Raji (cell line): ENCODE measurements around the gene TIAM2.

Experiments used
- POLR2A ChIP-seq: IDR thresholded peaks from 2 replicates; pipeline ENCODE4 v1.6.1; 2011; ENCODE audit warnings: low read depth, low read length, control low read depth; ENCODE audit not compliant: insufficient read depth

The TIAM2 gene

GRCh38 chr6:155085582-155086257 lies 90.6 kb downstream of the TIAM2 start:
- no peak for TF ChIP-seq POLR2A

GRCh38 chr6:155088856-155089255 lies 93.7 kb downstream of the TIAM2 start:
- TF ChIP-seq POLR2A = no peak

- TF ChIP-seq POLR2A = no peak
Measured at GRCh38 chr6:155089746-155090145, 94.6 kb downstream of the TIAM2 start.

DNA sequence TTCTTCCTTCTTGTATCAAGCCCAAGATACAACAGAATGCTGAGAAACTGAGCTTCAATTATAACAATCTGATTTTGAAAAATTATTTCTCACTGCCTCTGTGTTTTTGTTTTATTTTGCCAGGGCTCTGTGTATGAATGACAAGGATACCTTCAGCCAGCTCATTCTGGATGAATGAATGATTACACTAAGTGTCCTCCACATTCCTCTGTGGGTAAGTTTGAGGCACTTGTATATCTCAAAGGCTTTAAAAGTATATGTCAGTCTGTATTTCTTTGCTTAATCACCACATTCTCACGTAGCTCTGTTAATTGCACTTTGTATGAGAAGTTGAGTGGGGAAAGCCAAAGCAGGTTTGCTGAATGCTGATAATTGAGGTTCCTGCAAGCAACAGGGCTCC lies 95.1 kb downstream of the TIAM2 start:
- no peak for TF ChIP-seq POLR2A

DNA sequence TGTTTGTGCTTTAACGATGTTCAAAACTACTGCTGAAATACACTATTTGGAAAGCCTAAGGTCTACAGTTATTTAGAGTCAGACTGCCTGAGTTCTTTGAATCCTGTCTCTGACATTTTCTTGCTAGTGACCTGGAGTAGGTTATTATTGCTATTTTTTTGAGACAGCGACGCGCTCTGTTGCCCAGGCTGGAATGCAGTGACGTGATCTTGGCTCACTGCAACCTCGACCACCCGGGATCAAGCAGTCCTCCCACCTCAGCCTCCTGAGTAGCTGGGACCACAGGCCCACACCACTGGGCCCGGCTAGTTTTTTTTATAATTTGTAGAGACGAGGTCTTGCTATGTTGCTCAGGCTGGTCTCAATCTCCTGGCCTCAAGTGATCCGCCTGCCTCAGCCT lies 96.6 kb downstream of the TIAM2 start:
- TF ChIP-seq POLR2A = no peak

GRCh38 chr6:155093430-155093829 lies 98.3 kb downstream of the TIAM2 start:
- TF ChIP-seq POLR2A = no peak

DNA sequence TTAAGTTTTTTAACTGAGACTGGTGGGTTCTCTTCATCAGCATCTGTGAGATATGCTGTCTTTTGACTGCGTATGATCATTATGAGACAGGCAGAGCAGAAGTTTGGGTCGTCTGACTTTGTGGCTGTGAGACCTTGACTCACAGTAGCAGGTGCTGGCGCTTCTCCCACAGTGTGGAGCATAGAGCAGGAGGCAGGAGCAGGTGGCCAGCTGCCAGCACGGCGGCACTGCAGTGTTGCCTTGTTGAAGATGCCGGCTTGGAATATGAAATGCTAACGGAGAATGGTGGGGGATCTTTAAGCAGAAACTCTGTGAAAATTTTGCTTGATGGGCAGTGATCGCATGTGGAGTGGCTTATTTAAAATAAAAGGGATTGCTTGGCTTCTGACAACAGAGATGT lies 105.0 kb downstream of the TIAM2 start:
- TF ChIP-seq POLR2A = no peak

- no peak for TF ChIP-seq POLR2A
Measured at GRCh38 chr6:155100591-155100990, 105.5 kb downstream of the TIAM2 start.

- TF ChIP-seq POLR2A = no peak
Measured at GRCh38 chr6:155103816-155104366, 108.8 kb downstream of the TIAM2 start.

DNA sequence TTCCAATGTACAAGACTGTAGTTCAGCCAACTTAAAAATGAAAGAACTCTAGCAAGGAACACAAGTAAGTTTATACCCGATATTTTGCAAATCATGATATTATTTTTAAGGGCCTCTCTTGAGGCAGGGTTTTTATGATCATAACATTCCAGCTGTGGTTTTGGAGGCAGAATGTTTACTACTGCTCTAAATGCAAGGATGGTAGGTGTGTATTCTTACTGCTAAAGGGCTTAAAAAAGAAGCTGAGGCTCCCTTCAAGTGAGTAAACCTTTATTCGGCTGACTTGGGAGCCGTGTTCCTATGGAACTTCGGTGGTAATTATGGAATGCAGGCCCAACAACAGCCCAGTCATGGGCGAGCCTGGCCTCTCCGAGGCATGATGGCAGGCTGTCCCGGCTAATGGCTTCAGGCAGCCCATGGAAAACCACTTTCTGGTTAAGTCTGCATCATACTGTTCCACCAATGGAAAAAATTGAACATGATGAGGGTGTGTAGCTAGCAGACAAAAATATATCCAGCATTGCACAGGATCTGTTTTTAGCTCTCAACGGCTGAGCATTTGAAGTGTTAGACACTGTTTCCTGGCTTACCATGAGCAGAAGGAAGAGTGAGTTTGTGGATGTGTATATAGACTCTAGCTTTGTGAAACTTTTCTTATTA lies 111.5 kb downstream of the TIAM2 start:
- TF ChIP-seq POLR2A = no peak

GRCh38 chr6:155107432-155108069 lies 112.4 kb downstream of the TIAM2 start:
- no peak for TF ChIP-seq POLR2A

DNA sequence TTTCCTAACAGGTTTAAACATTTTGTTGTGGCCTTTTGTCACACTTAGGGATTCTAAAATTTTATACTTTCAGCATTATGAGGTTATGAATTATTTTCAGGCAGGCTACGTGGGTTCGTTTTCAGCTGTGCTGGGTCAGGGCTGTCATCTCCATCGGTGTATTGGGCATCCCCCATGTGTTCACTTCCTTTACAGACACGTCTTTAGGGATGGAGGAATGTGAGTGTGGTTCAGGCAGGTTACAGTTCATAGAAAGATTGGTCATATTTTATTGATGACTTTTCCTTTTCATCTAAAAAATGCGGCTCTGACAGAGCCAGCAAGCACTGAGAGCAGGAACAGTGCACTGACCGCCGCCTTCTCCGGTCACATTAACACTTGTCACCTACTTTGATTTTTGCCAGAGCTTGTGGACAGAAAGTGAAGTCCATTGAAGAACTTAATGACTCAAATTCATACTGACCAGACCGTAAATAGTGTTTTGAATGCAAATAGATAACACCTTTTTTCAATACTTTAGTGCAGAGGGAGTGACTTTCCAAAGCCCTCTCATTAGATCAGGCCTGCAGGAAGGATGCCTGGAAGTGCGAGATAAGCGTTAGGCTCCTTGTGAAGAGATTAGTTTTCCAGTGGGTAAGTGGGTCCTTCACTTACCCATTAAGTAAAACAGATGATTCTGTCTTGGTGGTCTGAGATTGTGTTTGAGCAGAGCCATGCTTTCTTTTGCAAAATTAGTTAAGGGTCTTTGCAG lies 113.1 kb downstream of the TIAM2 start:
- no peak for TF ChIP-seq POLR2A

GRCh38 chr6:155110721-155111120 lies 115.6 kb downstream of the TIAM2 start:
- no peak for TF ChIP-seq POLR2A

GRCh38 chr6:155112757-155113156 lies 117.6 kb downstream of the TIAM2 start:
- no peak for TF ChIP-seq POLR2A

DNA sequence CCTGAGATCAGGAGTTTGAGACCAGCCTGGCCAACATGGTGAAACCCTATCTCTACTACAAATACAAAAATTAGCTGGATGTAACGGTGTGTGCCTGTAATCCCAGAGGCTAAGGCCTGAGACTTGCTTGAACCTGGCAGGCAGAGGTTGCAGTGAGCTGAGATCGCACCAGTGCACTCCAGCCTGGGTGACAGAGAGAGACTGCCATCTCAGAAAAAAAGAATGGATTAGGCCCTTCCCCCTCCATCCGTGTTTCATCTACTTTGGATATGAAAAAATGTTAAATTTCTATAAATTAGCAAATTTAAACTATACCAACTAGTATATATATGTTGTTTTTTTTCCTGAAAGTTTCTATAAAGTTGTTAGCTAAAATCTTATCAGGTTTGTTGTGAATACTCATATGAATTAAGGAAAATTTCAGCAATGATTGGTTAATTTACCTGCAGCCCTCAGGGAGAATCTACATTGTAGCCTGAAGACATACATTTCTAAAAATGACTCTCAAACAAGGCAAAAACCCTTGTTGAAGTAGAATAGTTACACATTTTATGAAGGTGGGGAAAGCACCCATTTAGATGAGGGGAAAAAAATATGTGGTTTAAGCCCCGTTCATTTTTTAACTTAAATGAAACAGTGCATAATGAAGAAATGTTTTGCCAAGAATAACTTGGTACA lies 120.9 kb downstream of the TIAM2 start:
- no peak for TF ChIP-seq POLR2A
